Thyroid gland (tissue), 4 donors: ENCODE measurements around the gene SEC22C.
A peak's percentile ranks its signal among the peaks of the same experiment; 100 is the strongest.

Source experiments
- CTCF ChIP-seq, 6 experiments: fragments of 200-600 bp in 3 of 6; fragments of 450-650 bp in 3 of 6; sonication (generic) in 3 of 6; IDR thresholded peaks; one replicate each; pipeline ENCODE4 v1.5.1; 2016 to 2019; ENCODE audit warnings: antibody characterized with exemption in 6 of 6, mild to moderate bottlenecking in 2 of 6, inconsistent platforms in 1 of 6, moderate library complexity in 1 of 6
- POLR2A ChIP-seq, 2 donors: fragments of 450-650 bp; IDR thresholded peaks; one replicate each; pipeline ENCODE4 v1.6.1; 2017; ENCODE audit warnings: antibody characterized with exemption in 2 of 2, mild to moderate bottlenecking in 2 of 2, moderate library complexity in 1 of 2

GRCh38 chr3:42535981-42536784 lies 45.6 kb downstream of the SEC22C start:
- TF ChIP-seq POLR2A (IDR thresholded peaks at IDR 0.05) (no peak), CTCF (IDR thresholded peaks at IDR 0.05) (peak in 4 of 6 experiments; percentile 14 to 34 (median 24))
